NCI-H82 (cell line): Measurements from ENCODE around the gene RHNO1.
"Not testable (repeated sequence)": the region's sequence is repeated elsewhere in the genome, so short reads cannot be mapped to it uniquely, and the experiment has no call there.

Source experiments
- DNase-seq: peaks from one replicate; lab custom pipeline; 2025; lab: John Stamatoyannopoulos, UW

Gene RHNO1

GRCh38 chr12:2858944-2859421 is 18.0 kb upstream of the RHNO1 start:
- DNase-seq, result no peak

- DNase-seq, result no peak
Measured at GRCh38 chr12:2860170-2860569, 16.9 kb upstream of the RHNO1 start.

- DNase-seq, result no peak
Measured at GRCh38 chr12:2862876-2863275, 14.1 kb upstream of the RHNO1 start.

GRCh38 chr12:2863402-2863801 is 13.6 kb upstream of the RHNO1 start:
- not testable (repeated sequence) for DNase-seq

- DNase-seq, result no peak
Measured at GRCh38 chr12:2864198-2864597, 12.8 kb upstream of the RHNO1 start.

GRCh38 chr12:2868986-2869632 is 7.9 kb upstream of the RHNO1 start:
- DNase-seq, result not testable (repeated sequence)

GRCh38 chr12:2876431-2877046 is 484 bp upstream of the RHNO1 start:
- DNase-seq, result peak; percentile 51

GRCh38 chr12:2877953-2878732 is 1.1 kb downstream of the RHNO1 start:
- peak; percentile 78 for DNase-seq

GRCh38 chr12:2879853-2880252 is 2.8 kb downstream of the RHNO1 start:
- DNase-seq, result no peak

- DNase-seq, result no peak
Measured at GRCh38 chr12:2884810-2885209, 7.8 kb downstream of the RHNO1 start.

GRCh38 chr12:2886768-2887450 is 9.9 kb downstream of the RHNO1 start:
- no peak for DNase-seq

- no peak for DNase-seq
Measured at GRCh38 chr12:2890001-2890387, 13.0 kb downstream of the RHNO1 start.

GRCh38 chr12:2890388-2891239 is 13.6 kb downstream of the RHNO1 start, which contains the start of gene TULP3:
TULP3 (plus strand) TSS chr12:2890891; CDS start chr12:2890948, 57 bp downstream.
- DNase-seq, result peak; percentile 99

- DNase-seq, result peak; percentile 69
Measured at GRCh38 chr12:2891240-2892053, 14.4 kb downstream of the RHNO1 start.

- DNase-seq, result no peak
Measured at GRCh38 chr12:2892246-2892645, 15.2 kb downstream of the RHNO1 start.

- no peak for DNase-seq
Measured at GRCh38 chr12:2893007-2893406, 16.0 kb downstream of the RHNO1 start.

GRCh38 chr12:2895051-2895451 is 18.0 kb downstream of the RHNO1 start:
- DNase-seq, result no peak

- DNase-seq, result no peak
Measured at GRCh38 chr12:2895511-2895910, 18.5 kb downstream of the RHNO1 start.

- no peak for DNase-seq
Measured at GRCh38 chr12:2897418-2897817, 20.4 kb downstream of the RHNO1 start.

- DNase-seq, result no peak
Measured at GRCh38 chr12:2900642-2901041, 23.6 kb downstream of the RHNO1 start.
